ENCODE data around the gene CRTC2. TPM values are rescaled to one million over a fixed set of nuclear protein-coding genes. Genes with fewer than 3 reads are reported as not detected.

Gene CRTC2
- total and polyA plus RNA-seq, 9 of the 15 experiments (the other 6 are each of a cell fraction or from before 2014, with no cell fraction given): 2.7 to 26.4 (median 10.2) TPM

DNA sequence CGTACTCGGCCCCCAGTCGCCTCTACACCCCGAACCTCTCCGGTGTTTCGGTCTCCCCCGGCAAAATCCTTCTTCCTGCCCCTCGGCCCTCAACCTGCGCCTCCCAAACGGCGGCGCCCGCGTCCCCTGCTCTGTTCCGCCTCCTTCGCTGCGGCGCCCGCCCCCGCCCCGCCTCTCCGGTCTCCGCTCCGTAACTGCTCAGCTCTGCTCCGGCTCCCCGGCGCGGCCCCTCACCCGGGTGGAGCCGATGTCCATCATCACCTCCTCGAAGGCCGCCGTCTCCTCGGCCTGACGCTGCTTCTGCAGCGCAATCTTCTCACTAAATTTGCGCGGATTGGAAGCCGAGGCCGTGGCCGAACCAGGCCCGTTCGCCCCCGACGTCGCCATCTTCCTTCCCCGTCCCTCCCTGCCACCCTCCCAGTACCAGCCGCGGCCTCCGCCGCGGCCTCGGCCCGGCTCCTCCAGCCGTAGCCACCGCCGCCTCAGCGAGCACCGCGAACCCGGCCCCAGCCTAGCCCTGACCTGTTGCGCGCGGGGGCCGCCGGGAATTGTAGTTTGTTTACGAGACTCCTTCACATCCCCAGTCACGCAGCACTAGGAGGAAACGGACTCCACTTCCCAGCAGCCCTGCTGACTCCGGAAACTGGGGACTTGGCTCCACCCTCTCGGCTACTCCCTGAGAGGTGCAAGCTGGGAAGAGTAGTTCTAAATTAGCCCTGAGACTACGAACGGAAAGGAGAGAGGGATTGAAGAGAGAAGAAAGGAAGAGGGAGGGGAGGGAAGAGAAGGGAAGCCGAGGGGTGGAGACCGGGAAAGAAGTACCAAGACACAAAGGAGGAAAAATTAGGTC lies at the start of gene CRTC2 (continued):
- no peak for TF ChIP-seq U2AF1 (optimal IDR thresholded peaks at IDR 0.05; ENCODE audit: low read depth, low read length)
- no peak for TF ChIP-seq ZNF398 (CRISPR knock-in tag; IDR thresholded peaks at IDR 0.05)
- no peak for TF ChIP-seq FOXP4 (CRISPR knock-in tag; IDR thresholded peaks at IDR 0.05; ENCODE audit: borderline replicate concordance)
- peak; percentile 97 for TF ChIP-seq GABPA (tag; conservative IDR thresholded peaks at IDR 0.05; ENCODE audit: low read depth)
- peak; percentile 89 for TF ChIP-seq RBBP5 (IDR thresholded peaks at IDR 0.05; ENCODE audit: borderline replicate concordance, insufficient read depth, low read length, poor library complexity, severe bottlenecking)
- TF ChIP-seq RNF219 (CRISPR knock-in tag; IDR thresholded peaks at IDR 0.05): no peak
- TF ChIP-seq POLR2AphosphoS5 (IDR thresholded peaks at IDR 0.05; ENCODE audit: control insufficient read depth, insufficient read depth, low read depth, low read length): peak; percentile 49; the same call in 1 of the 2 replicates
- peak; percentile 98 for TF ChIP-seq NR2C1 (IDR thresholded peaks at IDR 0.05)
- TF ChIP-seq NR2C1 (tag; IDR thresholded peaks at IDR 0.05): peak; percentile 99
- peak; percentile 93 for TF ChIP-seq ZNF592 (IDR thresholded peaks at IDR 0.05)
- TF ChIP-seq CBFB (CRISPR knock-in tag; IDR thresholded peaks at IDR 0.05): no peak
- TF ChIP-seq MAZ (CRISPR knock-in tag; conservative IDR thresholded peaks at IDR 0.05 in 1 of 2, IDR thresholded peaks at IDR 0.05 in 1 of 2): peak; percentile 43 to 84
- 0 out of 2 replicates have a peak, but pooled peaks have one; percentile 59 for TF ChIP-seq ZC3H11A (IDR thresholded peaks at IDR 0.05; ENCODE audit: low read depth, low read length)

Measured in K562 (cell line).